ENCODE data around the gene ST8SIA5.

ST8SIA5 gene

DNA sequence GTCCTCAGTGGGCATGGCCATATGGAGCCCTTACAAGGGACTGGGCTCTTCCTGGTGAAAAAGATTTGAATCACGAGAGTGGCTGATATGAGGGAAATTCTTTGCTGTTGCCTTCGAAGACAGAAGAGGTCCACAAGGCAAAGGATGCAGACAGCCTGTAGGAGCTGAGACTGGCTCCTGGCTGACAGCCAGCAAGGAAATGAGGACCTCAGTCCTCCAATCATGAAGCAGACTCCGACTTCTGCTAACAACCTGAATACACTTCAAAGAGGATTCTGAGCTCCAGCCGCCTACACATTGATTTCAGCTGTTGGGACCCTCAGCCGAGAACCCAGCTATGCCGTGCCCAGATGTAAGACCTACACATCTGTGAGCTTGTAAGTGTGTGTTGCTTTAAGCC lies 3.0 kb upstream of the ST8SIA5 start:
- Histone ChIP-seq H3K27me3 (ENCODE audit: control insufficient read depth, low read length) (peaks cover 65% of the 10 kb centered on the region), H3F3A (ENCODE audit: control insufficient read depth, insufficient read depth) (peaks cover 10% of the 10 kb centered on the region; the same call in 1 of the 2 replicates), H3K79me2 (ENCODE audit: control insufficient read depth, low read length) (no peaks in the 10 kb centered on the region), H3K4me1 (ENCODE audit: control insufficient read depth, low read length) (peaks cover 30% of the 10 kb centered on the region), H3K4me2 (ENCODE audit: low read length) (no peak overlapping the region), H3K9me2 (replicated peaks; ENCODE audit: control insufficient read depth, low read length) (no peaks in the 10 kb centered on the region), H3K4me3 (ENCODE audit: low read length) (no peak overlapping the region), H3K36me3 (ENCODE audit: control insufficient read depth, low read length) (no peaks in the 10 kb centered on the region), H3K9me3 (ENCODE audit: control insufficient read depth, insufficient read depth, low read length) (no peaks in the 10 kb centered on the region), H4K20me1 (ENCODE audit: control insufficient read depth, insufficient read depth, low read depth, low read length) (no peaks in the 10 kb centered on the region), H3K27ac (ENCODE audit: low read depth, low read length) (no peak overlapping the region)
- no peak for TF ChIP-seq EZH2phosphoT487 (IDR thresholded peaks at IDR 0.05; ENCODE audit: borderline replicate concordance, low read length)
- TF ChIP-seq, protein P1, sequence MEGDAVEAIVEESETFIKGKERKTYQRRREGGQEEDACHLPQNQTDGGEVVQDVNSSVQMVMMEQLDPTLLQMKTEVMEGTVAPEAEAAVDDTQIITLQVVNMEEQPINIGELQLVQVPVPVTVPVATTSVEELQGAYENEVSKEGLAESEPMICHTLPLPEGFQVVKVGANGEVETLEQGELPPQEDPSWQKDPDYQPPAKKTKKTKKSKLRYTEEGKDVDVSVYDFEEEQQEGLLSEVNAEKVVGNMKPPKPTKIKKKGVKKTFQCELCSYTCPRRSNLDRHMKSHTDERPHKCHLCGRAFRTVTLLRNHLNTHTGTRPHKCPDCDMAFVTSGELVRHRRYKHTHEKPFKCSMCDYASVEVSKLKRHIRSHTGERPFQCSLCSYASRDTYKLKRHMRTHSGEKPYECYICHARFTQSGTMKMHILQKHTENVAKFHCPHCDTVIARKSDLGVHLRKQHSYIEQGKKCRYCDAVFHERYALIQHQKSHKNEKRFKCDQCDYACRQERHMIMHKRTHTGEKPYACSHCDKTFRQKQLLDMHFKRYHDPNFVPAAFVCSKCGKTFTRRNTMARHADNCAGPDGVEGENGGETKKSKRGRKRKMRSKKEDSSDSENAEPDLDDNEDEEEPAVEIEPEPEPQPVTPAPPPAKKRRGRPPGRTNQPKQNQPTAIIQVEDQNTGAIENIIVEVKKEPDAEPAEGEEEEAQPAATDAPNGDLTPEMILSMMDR (IDR thresholded peaks at IDR 0.05; ENCODE audit: low read depth, low read length, poor library complexity, severe bottlenecking): no peak

DNA sequence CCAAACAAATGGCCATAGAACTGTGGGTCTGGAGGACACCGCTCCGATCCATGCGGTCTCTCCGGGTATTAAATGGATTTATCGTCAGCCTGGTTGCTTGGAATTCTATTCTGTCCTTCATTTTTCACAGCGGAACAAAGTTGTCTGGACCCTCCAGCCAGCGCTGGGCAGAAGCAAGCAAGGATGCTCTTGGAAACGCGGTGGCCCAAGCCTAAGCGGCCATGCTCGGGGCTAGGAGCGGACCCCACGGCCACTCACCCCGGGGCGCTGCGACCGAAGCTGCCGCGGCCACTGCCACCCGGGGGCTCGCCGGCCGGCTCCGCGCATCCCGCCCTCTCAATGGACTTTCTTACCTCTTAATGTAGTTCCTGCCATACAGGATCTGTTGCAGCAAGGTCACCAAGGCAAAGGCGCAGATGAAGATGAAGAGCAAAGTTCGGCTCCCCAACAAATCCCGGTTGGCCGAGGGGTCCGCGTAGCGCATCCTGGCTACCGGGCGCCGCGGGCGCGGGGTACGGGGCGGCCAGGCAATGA lies 761 bp downstream of the ST8SIA5 start:
- no peak overlapping the region for H3K4me2 ChIP-seq (ENCODE audit: low read length)
- no peak overlapping the region for H3K4me3 ChIP-seq (ENCODE audit: low read length)
- H3K27ac ChIP-seq (ENCODE audit: low read depth, low read length): no peak overlapping the region

DNA sequence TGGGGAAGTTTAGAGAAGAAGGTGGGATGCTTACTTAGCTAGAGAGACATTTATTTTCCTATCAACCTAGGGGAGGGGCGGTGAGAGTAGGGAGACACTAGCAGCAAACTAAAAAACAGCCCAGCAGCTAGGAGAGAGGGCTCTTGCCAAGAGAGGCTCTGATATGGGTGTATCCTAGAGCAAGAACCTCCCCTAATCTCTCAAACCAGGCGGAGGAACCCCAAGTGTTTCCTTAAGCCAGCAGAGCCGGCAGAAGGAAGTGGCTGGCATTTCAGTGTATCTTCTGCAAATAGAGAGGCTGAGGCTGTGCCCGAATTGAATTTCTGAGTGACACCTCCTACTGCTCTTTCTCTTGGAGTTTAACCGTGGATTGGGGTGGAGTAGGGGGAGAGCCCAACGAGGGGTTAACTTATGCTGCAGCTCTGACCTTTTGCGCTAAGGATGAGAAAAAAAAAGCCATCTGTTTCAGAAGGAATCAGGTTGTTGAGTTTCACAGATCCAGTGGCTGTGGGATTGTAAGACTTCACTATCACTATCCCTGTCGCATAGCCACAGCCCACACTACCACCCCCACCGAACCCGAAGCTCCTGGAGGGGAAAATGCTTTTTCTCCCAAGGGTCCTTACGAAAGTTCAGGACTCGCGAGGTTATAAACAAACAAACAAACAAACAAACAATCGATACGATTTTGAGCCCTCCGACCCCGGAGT lies 1.4 kb downstream of the ST8SIA5 start:
- Histone ChIP-seq H3K4me3 (ENCODE audit: low read length) (no peak overlapping the region), H3K9me3 (ENCODE audit: control insufficient read depth, insufficient read depth, low read length) (no peaks in the 10 kb centered on the region), H3K4me2 (ENCODE audit: low read length) (no peak overlapping the region), H3K27ac (ENCODE audit: low read depth, low read length) (no peak overlapping the region), H3F3A (ENCODE audit: control insufficient read depth, insufficient read depth) (peaks cover 10% of the 10 kb centered on the region; the same call in 1 of the 2 replicates), H3K4me1 (ENCODE audit: control insufficient read depth, low read length) (peaks cover 44% of the 10 kb centered on the region), H3K27me3 (ENCODE audit: control insufficient read depth, low read length) (peaks cover 65% of the 10 kb centered on the region), H4K20me1 (ENCODE audit: control insufficient read depth, insufficient read depth, low read depth, low read length) (no peaks in the 10 kb centered on the region), H3K79me2 (ENCODE audit: control insufficient read depth, low read length) (no peaks in the 10 kb centered on the region), H3K36me3 (ENCODE audit: control insufficient read depth, low read length) (no peaks in the 10 kb centered on the region), H3K9me2 (replicated peaks; ENCODE audit: control insufficient read depth, low read length) (no peaks in the 10 kb centered on the region)
- TF ChIP-seq, protein P1 (IDR thresholded peaks at IDR 0.05; ENCODE audit: low read depth, low read length, poor library complexity, severe bottlenecking): no peak
- TF ChIP-seq EZH2phosphoT487 (IDR thresholded peaks at IDR 0.05; ENCODE audit: borderline replicate concordance, low read length): no peak

More for the DNA sequence above, 761 bp downstream of the ST8SIA5 start:
- Histone ChIP-seq H4K20me1 (ENCODE audit: control insufficient read depth, insufficient read depth, low read depth, low read length) (no peaks in the 10 kb centered on the region), H3K9me3 (ENCODE audit: control insufficient read depth, insufficient read depth, low read length) (no peaks in the 10 kb centered on the region), H3K9me2 (replicated peaks; ENCODE audit: control insufficient read depth, low read length) (no peaks in the 10 kb centered on the region), H3K79me2 (ENCODE audit: control insufficient read depth, low read length) (no peaks in the 10 kb centered on the region), H3K36me3 (ENCODE audit: control insufficient read depth, low read length) (no peaks in the 10 kb centered on the region), H3K27me3 (ENCODE audit: control insufficient read depth, low read length) (peaks cover 65% of the 10 kb centered on the region), H3K4me1 (ENCODE audit: control insufficient read depth, low read length) (peaks cover 44% of the 10 kb centered on the region), H3F3A (ENCODE audit: control insufficient read depth, insufficient read depth) (peaks cover 10% of the 10 kb centered on the region; the same call in 1 of the 2 replicates)
- TF ChIP-seq, protein P1 (IDR thresholded peaks at IDR 0.05; ENCODE audit: low read depth, low read length, poor library complexity, severe bottlenecking): no peak
- TF ChIP-seq EZH2phosphoT487 (IDR thresholded peaks at IDR 0.05; ENCODE audit: borderline replicate concordance, low read length): no peak
